K562 (cell line): ENCODE data around the gene MBD2. TPM values are rescaled to one million over a fixed set of nuclear protein-coding genes. Genes with fewer than 3 reads are reported as not detected.

Source experiments
- ATAC-seq: fragments of 200-7000 bp; cut with Tn5 transposase; 3 replicates; pipeline ENCODE4 v1.9.1; 2020; ENCODE audit warnings: moderate library complexity
- BruUV-seq: library from RNA; stranded (reverse); fragments of 400-500 nt; replicated peaks from 2 replicates; lab custom pipeline; 2021; lab: Mats Ljungman, UMichigan
- CTCF ChIA-PET: fragments of 300-600 bp; formaldehyde crosslinking; extraction: SDS; loops from one replicate; lab custom pipeline; 2021; ENCODE audit warnings: low intra/inter-chr PET ratio; lab: Yijun Ruan, JAX
- POLR2A ChIA-PET: fragments of 300-600, 350-650 bp; sonication (Branson Sonifier 250); formaldehyde crosslinking; extraction: SDS; loops from one replicate; lab custom pipeline; 2021; ENCODE audit warnings: antibody characterized with exemption, inconsistent platforms; lab: Yijun Ruan, JAX
- DNase-seq, 4 experiments: peaks; one replicate each; pipeline versions ENCODE4 v3.0.0 to v3.0.0-alpha.2; 2011 to 2018; ENCODE audit warnings: low spot score in 3 of 4, mixed read lengths in 3 of 4; ENCODE audit errors: extremely low read depth in 1 of 4
- FAIRE-seq: peaks from 2 replicates; lab custom pipeline; 2011; peaks lifted over from hg19 to GRCh38; lab: Jason Lieb, UNC
- H2AFZ ChIP-seq: 2 replicates; pipeline ENCODE4 v1.6.0; 2011; ENCODE audit warnings: low read depth, low read length, control low read depth, inconsistent platforms
- H3K27ac ChIP-seq: fragments of 200-600 bp; 3 replicates; pipeline ENCODE4 v1.8.0; 2011; ENCODE audit warnings: low read depth, mild to moderate bottlenecking, control low read depth, inconsistent platforms, low read length, moderate library complexity, mixed read lengths; ENCODE audit errors: extremely low read depth
- H3K27me3 ChIP-seq, 2 experiments: fragments of 300-600 bp in 1 of 2; 2 replicates in 1 of 2; 3 replicates in 1 of 2; pipeline versions ENCODE4 v1.6.0 to v1.8.0; 2011; ENCODE audit warnings: inconsistent platforms in 2 of 2, low read length in 2 of 2, mild to moderate bottlenecking in 1 of 2, mixed read lengths in 1 of 2, moderate library complexity in 1 of 2; ENCODE audit not compliant: control insufficient read depth in 2 of 2, insufficient read depth in 2 of 2
- H3K36me3 ChIP-seq: fragments of 300-600 bp; 3 replicates; pipeline ENCODE4 v1.8.0; 2011; ENCODE audit warnings: mild to moderate bottlenecking, low read length, inconsistent platforms; ENCODE audit not compliant: control insufficient read depth, insufficient read depth
- H3K4me1 ChIP-seq, 2 experiments: fragments of 200-600 bp in 1 of 2; replicated peaks in 1 of 2; 2 replicates in 1 of 2; 3 replicates in 1 of 2; pipeline versions ENCODE4 v1.5.1 to v1.8.0; 2011; ENCODE audit warnings: inconsistent platforms in 2 of 2, low read length in 2 of 2, mild to moderate bottlenecking in 1 of 2, mixed read lengths in 1 of 2, moderate library complexity in 1 of 2; ENCODE audit not compliant: control insufficient read depth in 2 of 2, insufficient read depth in 2 of 2
- H3K4me2 ChIP-seq: 2 replicates; pipeline ENCODE4 v1.6.1; 2011; ENCODE audit warnings: low read length, control low read depth, inconsistent platforms, mixed read lengths; ENCODE audit not compliant: insufficient read depth
- H3K4me3 ChIP-seq: fragments of 200-600 bp; sonication (generic), shearing (Covaris generic); 2 replicates; pipeline ENCODE4 v1.5.1; 2016; ENCODE audit warnings: control low read depth, inconsistent platforms
- H3K79me2 ChIP-seq: fragments of 200-600 bp; 3 replicates; pipeline ENCODE4 v1.8.0; 2011; ENCODE audit warnings: low read length, inconsistent platforms; ENCODE audit not compliant: control insufficient read depth, insufficient read depth
- H3K9ac ChIP-seq, 2 experiments: 2 replicates each; pipeline versions ENCODE4 v1.6.0 to v1.6.1; 2011; ENCODE audit warnings: low read depth in 2 of 2, low read length in 2 of 2, control low read depth in 1 of 2, inconsistent platforms in 1 of 2, mild to moderate bottlenecking in 1 of 2, mixed read lengths in 1 of 2; ENCODE audit not compliant: insufficient read depth in 1 of 2
- H3K9me1 ChIP-seq: one replicate; pipeline ENCODE4 v1.6.0; 2011; ENCODE audit warnings: inconsistent platforms, mild to moderate bottlenecking, low read length, moderate library complexity; ENCODE audit not compliant: control insufficient read depth, insufficient read depth
- H3K9me3 ChIP-seq: replicated peaks from 2 replicates; pipeline ENCODE4 v1.5.1; 2011; ENCODE audit warnings: low read depth, low read length, inconsistent platforms; ENCODE audit not compliant: control insufficient read depth, insufficient read depth
- H4K20me1 ChIP-seq: replicated peaks from 2 replicates; pipeline ENCODE4 v1.6.1; 2011; ENCODE audit warnings: low read length, inconsistent platforms, mixed read lengths; ENCODE audit not compliant: control insufficient read depth, insufficient read depth
- FOXJ2 ChIP-seq: fragments of 200-800 bp; sonication (Bioruptor generic); IDR thresholded peaks from 2 replicates; pipeline ENCODE4 v1.6.1; 2016; ENCODE audit warnings: missing genetic modification characterization, missing compliant biosample characterization
- in situ Hi-C: fragments of 300-500 bp; cut with MboI; formaldehyde crosslinking; loops from 4 replicates; pipeline ENCODE4 v1.15.0; 2018; ENCODE audit warnings: inconsistent platforms, mixed read lengths
- intact Hi-C: fragments of 100-400 bp; cut with micrococcal nuclease; formaldehyde crosslinking; loops from 2 replicates; pipeline ENCODE4 v1.14.2; 2022
- polyA plus RNA-seq, 8 experiments: library from polyadenylated mRNA; depleted of rRNA in 4 of 8; stranded (reverse) in 5 of 8; unstranded in 3 of 8; fragments of >200 nt; fragmentation: Nextera tagmentation in 2 of 8; fragmentation: Illumina TruSeq in 1 of 8; extraction: Ambion mirVana in 2 of 8; extraction: Trizol in 1 of 8; gene quantifications; 2 replicates each; pipeline versions ENCODE4 v1.2.1 to v1.2.3, GENCODE V29; 2011 to 2014; ENCODE audit warnings: inconsistent platforms in 1 of 8, missing spikeins in 1 of 8
- total RNA-seq, 7 experiments: library from RNA; depleted of rRNA in 6 of 7; stranded (reverse); fragments of >200 nt in 6 of 7; fragmentation: Illumina TruSeq in 2 of 7; extraction: Trizol in 2 of 7; gene quantifications; 2 replicates each; pipeline versions ENCODE4 v1.2.1 to v1.2.3, GENCODE V29; 2011 to 2021; ENCODE audit warnings: low replicate concordance in 1 of 7
- TF ChIP-seq, protein P1 (sequence below): sonication (generic); formaldehyde crosslinking; IDR thresholded peaks from 2 replicates; pipeline ENCODE4 v1.8.0; 2022; ENCODE audit warnings: mild to moderate bottlenecking, missing genetic modification reagents
- TF ChIP-seq, protein P2 (sequence below): fragments of 450-650 bp; IDR thresholded peaks from 2 replicates; pipeline ENCODE4 v1.6.1; 2016
- TF ChIP-seq, protein P3 (sequence below): fragments of 450-650 bp; IDR thresholded peaks from 2 replicates; pipeline ENCODE4 v1.6.1; 2016; ENCODE audit warnings: mild to moderate bottlenecking, moderate library complexity

MBD2 gene
- total and polyA plus RNA-seq, 9 of the 15 experiments (the other 6 are each of a cell fraction or from before 2014, with no cell fraction given) = 4.4 to 40.2 (median 13.9) TPM

DNA sequence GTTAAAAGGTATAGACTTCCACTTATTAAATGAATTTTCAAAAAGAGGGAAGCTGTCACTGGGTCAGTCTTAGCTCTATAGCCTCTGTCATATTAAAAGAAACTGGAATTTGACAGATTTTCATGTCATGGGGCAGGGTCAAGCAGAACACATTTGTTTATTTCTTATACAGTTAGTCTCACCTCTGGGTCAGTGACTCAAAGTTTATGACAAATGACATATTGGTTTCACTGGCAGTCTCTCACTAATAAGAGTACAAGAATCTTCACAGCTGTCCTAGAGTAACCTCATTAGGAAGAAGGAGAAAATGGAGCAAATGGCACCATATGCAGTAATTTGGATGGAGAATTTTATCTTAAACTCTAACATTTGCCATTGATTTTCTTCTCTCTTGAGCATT lies 63.2 kb downstream of the MBD2 start:
- no peak for ATAC-seq
- H3K27me3 ChIP-seq = no peaks in the 10 kb centered on the region
- no peaks in the 10 kb centered on the region for H3K79me2 ChIP-seq
- ChIA-PET POLR2A (no interaction called here), CTCF (no interaction called here)
- no TSS peak for BruUV-seq
- H3K9me1 ChIP-seq = no peaks in the 10 kb centered on the region
- peaks cover 61% of the 10 kb centered on the region for H3K36me3 ChIP-seq
- no peaks in the 10 kb centered on the region for H3K9me3 ChIP-seq
- H3K4me1 ChIP-seq = no peaks in the 10 kb centered on the region
- H3K27ac ChIP-seq = no peak overlapping the region
- no peak overlapping the region for H3K9ac ChIP-seq
- H4K20me1 ChIP-seq = no peaks in the 10 kb centered on the region
- H2AFZ ChIP-seq = no peak overlapping the region
- in situ Hi-C loops = no loop called here
- no peak overlapping the region for H3K4me2 ChIP-seq
- H3K4me3 ChIP-seq = no peak overlapping the region
- intact Hi-C loops = no loop called here
- no peak for FAIRE-seq
- DNase-seq = no peak
- TF ChIP-seq, protein P1, sequence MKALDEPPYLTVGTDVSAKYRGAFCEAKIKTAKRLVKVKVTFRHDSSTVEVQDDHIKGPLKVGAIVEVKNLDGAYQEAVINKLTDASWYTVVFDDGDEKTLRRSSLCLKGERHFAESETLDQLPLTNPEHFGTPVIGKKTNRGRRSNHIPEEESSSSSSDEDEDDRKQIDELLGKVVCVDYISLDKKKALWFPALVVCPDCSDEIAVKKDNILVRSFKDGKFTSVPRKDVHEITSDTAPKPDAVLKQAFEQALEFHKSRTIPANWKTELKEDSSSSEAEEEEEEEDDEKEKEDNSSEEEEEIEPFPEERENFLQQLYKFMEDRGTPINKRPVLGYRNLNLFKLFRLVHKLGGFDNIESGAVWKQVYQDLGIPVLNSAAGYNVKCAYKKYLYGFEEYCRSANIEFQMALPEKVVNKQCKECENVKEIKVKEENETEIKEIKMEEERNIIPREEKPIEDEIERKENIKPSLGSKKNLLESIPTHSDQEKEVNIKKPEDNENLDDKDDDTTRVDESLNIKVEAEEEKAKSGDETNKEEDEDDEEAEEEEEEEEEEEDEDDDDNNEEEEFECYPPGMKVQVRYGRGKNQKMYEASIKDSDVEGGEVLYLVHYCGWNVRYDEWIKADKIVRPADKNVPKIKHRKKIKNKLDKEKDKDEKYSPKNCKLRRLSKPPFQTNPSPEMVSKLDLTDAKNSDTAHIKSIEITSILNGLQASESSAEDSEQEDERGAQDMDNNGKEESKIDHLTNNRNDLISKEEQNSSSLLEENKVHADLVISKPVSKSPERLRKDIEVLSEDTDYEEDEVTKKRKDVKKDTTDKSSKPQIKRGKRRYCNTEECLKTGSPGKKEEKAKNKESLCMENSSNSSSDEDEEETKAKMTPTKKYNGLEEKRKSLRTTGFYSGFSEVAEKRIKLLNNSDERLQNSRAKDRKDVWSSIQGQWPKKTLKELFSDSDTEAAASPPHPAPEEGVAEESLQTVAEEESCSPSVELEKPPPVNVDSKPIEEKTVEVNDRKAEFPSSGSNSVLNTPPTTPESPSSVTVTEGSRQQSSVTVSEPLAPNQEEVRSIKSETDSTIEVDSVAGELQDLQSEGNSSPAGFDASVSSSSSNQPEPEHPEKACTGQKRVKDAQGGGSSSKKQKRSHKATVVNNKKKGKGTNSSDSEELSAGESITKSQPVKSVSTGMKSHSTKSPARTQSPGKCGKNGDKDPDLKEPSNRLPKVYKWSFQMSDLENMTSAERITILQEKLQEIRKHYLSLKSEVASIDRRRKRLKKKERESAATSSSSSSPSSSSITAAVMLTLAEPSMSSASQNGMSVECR = no peak
- TF ChIP-seq, protein P2, sequence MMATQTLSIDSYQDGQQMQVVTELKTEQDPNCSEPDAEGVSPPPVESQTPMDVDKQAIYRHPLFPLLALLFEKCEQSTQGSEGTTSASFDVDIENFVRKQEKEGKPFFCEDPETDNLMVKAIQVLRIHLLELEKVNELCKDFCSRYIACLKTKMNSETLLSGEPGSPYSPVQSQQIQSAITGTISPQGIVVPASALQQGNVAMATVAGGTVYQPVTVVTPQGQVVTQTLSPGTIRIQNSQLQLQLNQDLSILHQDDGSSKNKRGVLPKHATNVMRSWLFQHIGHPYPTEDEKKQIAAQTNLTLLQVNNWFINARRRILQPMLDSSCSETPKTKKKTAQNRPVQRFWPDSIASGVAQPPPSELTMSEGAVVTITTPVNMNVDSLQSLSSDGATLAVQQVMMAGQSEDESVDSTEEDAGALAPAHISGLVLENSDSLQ = no peak
- TF ChIP-seq, protein P3, sequence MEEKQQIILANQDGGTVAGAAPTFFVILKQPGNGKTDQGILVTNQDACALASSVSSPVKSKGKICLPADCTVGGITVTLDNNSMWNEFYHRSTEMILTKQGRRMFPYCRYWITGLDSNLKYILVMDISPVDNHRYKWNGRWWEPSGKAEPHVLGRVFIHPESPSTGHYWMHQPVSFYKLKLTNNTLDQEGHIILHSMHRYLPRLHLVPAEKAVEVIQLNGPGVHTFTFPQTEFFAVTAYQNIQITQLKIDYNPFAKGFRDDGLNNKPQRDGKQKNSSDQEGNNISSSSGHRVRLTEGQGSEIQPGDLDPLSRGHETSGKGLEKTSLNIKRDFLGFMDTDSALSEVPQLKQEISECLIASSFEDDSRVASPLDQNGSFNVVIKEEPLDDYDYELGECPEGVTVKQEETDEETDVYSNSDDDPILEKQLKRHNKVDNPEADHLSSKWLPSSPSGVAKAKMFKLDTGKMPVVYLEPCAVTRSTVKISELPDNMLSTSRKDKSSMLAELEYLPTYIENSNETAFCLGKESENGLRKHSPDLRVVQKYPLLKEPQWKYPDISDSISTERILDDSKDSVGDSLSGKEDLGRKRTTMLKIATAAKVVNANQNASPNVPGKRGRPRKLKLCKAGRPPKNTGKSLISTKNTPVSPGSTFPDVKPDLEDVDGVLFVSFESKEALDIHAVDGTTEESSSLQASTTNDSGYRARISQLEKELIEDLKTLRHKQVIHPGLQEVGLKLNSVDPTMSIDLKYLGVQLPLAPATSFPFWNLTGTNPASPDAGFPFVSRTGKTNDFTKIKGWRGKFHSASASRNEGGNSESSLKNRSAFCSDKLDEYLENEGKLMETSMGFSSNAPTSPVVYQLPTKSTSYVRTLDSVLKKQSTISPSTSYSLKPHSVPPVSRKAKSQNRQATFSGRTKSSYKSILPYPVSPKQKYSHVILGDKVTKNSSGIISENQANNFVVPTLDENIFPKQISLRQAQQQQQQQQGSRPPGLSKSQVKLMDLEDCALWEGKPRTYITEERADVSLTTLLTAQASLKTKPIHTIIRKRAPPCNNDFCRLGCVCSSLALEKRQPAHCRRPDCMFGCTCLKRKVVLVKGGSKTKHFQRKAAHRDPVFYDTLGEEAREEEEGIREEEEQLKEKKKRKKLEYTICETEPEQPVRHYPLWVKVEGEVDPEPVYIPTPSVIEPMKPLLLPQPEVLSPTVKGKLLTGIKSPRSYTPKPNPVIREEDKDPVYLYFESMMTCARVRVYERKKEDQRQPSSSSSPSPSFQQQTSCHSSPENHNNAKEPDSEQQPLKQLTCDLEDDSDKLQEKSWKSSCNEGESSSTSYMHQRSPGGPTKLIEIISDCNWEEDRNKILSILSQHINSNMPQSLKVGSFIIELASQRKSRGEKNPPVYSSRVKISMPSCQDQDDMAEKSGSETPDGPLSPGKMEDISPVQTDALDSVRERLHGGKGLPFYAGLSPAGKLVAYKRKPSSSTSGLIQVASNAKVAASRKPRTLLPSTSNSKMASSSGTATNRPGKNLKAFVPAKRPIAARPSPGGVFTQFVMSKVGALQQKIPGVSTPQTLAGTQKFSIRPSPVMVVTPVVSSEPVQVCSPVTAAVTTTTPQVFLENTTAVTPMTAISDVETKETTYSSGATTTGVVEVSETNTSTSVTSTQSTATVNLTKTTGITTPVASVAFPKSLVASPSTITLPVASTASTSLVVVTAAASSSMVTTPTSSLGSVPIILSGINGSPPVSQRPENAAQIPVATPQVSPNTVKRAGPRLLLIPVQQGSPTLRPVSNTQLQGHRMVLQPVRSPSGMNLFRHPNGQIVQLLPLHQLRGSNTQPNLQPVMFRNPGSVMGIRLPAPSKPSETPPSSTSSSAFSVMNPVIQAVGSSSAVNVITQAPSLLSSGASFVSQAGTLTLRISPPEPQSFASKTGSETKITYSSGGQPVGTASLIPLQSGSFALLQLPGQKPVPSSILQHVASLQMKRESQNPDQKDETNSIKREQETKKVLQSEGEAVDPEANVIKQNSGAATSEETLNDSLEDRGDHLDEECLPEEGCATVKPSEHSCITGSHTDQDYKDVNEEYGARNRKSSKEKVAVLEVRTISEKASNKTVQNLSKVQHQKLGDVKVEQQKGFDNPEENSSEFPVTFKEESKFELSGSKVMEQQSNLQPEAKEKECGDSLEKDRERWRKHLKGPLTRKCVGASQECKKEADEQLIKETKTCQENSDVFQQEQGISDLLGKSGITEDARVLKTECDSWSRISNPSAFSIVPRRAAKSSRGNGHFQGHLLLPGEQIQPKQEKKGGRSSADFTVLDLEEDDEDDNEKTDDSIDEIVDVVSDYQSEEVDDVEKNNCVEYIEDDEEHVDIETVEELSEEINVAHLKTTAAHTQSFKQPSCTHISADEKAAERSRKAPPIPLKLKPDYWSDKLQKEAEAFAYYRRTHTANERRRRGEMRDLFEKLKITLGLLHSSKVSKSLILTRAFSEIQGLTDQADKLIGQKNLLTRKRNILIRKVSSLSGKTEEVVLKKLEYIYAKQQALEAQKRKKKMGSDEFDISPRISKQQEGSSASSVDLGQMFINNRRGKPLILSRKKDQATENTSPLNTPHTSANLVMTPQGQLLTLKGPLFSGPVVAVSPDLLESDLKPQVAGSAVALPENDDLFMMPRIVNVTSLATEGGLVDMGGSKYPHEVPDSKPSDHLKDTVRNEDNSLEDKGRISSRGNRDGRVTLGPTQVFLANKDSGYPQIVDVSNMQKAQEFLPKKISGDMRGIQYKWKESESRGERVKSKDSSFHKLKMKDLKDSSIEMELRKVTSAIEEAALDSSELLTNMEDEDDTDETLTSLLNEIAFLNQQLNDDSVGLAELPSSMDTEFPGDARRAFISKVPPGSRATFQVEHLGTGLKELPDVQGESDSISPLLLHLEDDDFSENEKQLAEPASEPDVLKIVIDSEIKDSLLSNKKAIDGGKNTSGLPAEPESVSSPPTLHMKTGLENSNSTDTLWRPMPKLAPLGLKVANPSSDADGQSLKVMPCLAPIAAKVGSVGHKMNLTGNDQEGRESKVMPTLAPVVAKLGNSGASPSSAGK = no peak
- TF ChIP-seq FOXJ2 = no peak
